Lower leg skin (tissue), 3 donors: ENCODE data around the gene PLA2G7.

Source experiments
- CTCF ChIP-seq, 3 donors: fragments of 450-650 bp; IDR thresholded peaks; one replicate each; pipeline ENCODE4 v1.5.1; 2016; ENCODE audit warnings: antibody characterized with exemption in 3 of 3, mild to moderate bottlenecking in 3 of 3, moderate library complexity in 2 of 3
- POLR2A ChIP-seq, 2 donors: fragments of 450-650 bp; IDR thresholded peaks; one replicate each; pipeline ENCODE4 v1.6.1; 2016 to 2017; ENCODE audit warnings: antibody characterized with exemption in 2 of 2, mild to moderate bottlenecking in 1 of 2, moderate library complexity in 1 of 2

GRCh38 chr6:46733341-46733801 is 1.8 kb downstream of the PLA2G7 start:
- no peak for TF ChIP-seq CTCF (IDR thresholded peaks at IDR 0.05)
- TF ChIP-seq POLR2A (IDR thresholded peaks at IDR 0.05): no peak
